ENCODE data around the gene NAT8L. TPM values are rescaled to one million over a fixed set of nuclear protein-coding genes. Genes with fewer than 3 reads are reported as not detected.

The NAT8L gene
- total RNA-seq, 1 experiment from 2014 or later = 1.6 TPM

DNA sequence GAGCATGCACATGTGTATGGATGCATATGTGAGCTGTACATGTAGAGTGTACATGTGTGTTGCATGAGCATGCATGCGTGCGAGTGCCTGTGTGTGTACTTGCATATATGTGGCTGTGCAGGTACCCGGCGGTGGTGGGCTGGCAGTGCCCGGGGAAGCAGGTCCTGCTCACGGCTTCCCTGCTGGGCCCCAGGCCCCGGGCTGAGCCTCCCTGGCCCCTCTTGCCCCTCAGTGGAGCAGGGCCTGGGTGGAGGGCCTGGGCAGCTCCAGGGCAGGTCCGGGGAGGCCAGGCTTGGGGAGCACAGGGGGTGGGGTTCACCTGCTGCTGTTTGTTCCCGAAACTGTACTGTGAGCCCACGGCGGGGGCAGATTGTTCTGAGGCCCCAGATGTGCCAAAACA is 9.4 kb downstream of the NAT8L start:
- no peak overlapping the region for H3K4me3 ChIP-seq (ENCODE audit: low read length)
- H3F3A ChIP-seq (ENCODE audit: low read length, unreplicated experiment) = no peaks in the 10 kb centered on the region
- H3K9me3 ChIP-seq (ENCODE audit: low read length) = no peaks in the 10 kb centered on the region
- H3K27me3 ChIP-seq (ENCODE audit: low read length) = no peaks in the 10 kb centered on the region
- no peaks in the 10 kb centered on the region for H3K9me2 ChIP-seq (replicated peaks; ENCODE audit: low read length)
- H2AFZ ChIP-seq (ENCODE audit: low read length) = no peak overlapping the region
- H3K27ac ChIP-seq (ENCODE audit: low read length) = no peak overlapping the region
- BruUV-seq (replicated peaks) = no TSS peak
- ChIA-PET POLR2A (ENCODE audit: unreplicated experiment) (no interaction called here), CTCF (no interaction called here)
- H3K4me1 ChIP-seq (ENCODE audit: insufficient read depth, low read length) = no peaks in the 10 kb centered on the region
- H3K9ac ChIP-seq (ENCODE audit: low read length) = no peak overlapping the region
- H4K20me1 ChIP-seq (ENCODE audit: low read length) = no peaks in the 10 kb centered on the region
- H3K79me2 ChIP-seq (ENCODE audit: low read length) = no peaks in the 10 kb centered on the region
- no peak for ATAC-seq
- H3K4me2 ChIP-seq (ENCODE audit: low read length) = no peak overlapping the region
- no peak for TF ChIP-seq CTCF (conservative IDR thresholded peaks at IDR 0.05; ENCODE audit: low read depth, low read length)
- TF ChIP-seq EZH2 (IDR thresholded peaks at IDR 0.05; ENCODE audit: low read length, unreplicated experiment) = no peak
- TF ChIP-seq EZH2phosphoT487 (IDR thresholded peaks at IDR 0.05; ENCODE audit: borderline replicate concordance, low read length) = no peak
- DNase-seq = no peak
- intact Hi-C loops (cut with micrococcal nuclease) = no loop called here
- H3K36me3 ChIP-seq (ENCODE audit: low read depth, low read length) = no peaks in the 10 kb centered on the region

GRCh38 chr4:2069161-2069971 is 10.2 kb downstream of the NAT8L start:
- H3K79me2 ChIP-seq (ENCODE audit: low read length) = no peaks in the 10 kb centered on the region
- ATAC-seq = no peak
- POLR2A ChIA-PET (ENCODE audit: unreplicated experiment) = no interaction called here
- no peak overlapping the region for H3K9ac ChIP-seq (ENCODE audit: low read length)
- H3K4me3 ChIP-seq (ENCODE audit: low read length) = no peak overlapping the region
- no peaks in the 10 kb centered on the region for H3K9me3 ChIP-seq (ENCODE audit: low read length)
- TF ChIP-seq EZH2phosphoT487 (IDR thresholded peaks at IDR 0.05; ENCODE audit: borderline replicate concordance, low read length) (no peak), CTCF (conservative IDR thresholded peaks at IDR 0.05; ENCODE audit: low read depth, low read length) (no peak), EZH2 (IDR thresholded peaks at IDR 0.05; ENCODE audit: low read length, unreplicated experiment) (no peak)
- H3K4me2 ChIP-seq (ENCODE audit: low read length) = no peak overlapping the region
- no peaks in the 10 kb centered on the region for H3K4me1 ChIP-seq (ENCODE audit: insufficient read depth, low read length)
- no TSS peak for BruUV-seq (replicated peaks)
- no peaks in the 10 kb centered on the region for H3F3A ChIP-seq (ENCODE audit: low read length, unreplicated experiment)
- no peak overlapping the region for H3K27ac ChIP-seq (ENCODE audit: low read length)
- no peaks in the 10 kb centered on the region for H3K36me3 ChIP-seq (ENCODE audit: low read depth, low read length)
- no peaks in the 10 kb centered on the region for H4K20me1 ChIP-seq (ENCODE audit: low read length)
- H3K27me3 ChIP-seq (ENCODE audit: low read length) = no peaks in the 10 kb centered on the region
- DNase-seq = no peak
- CTCF ChIA-PET = no interaction called here
- intact Hi-C loops (cut with micrococcal nuclease) = no loop called here
- no peak overlapping the region for H2AFZ ChIP-seq (ENCODE audit: low read length)
- H3K9me2 ChIP-seq (replicated peaks; ENCODE audit: low read length) = no peaks in the 10 kb centered on the region

GRCh38 chr4:2069986-2070385 is 10.9 kb downstream of the NAT8L start:
- no TSS peak for BruUV-seq (replicated peaks)
- Histone ChIP-seq H3K79me2 (ENCODE audit: low read length) (no peaks in the 10 kb centered on the region), H3K27me3 (ENCODE audit: low read length) (no peaks in the 10 kb centered on the region), H3K36me3 (ENCODE audit: low read depth, low read length) (no peaks in the 10 kb centered on the region), H3F3A (ENCODE audit: low read length, unreplicated experiment) (no peaks in the 10 kb centered on the region), H3K27ac (ENCODE audit: low read length) (no peak overlapping the region), H3K4me3 (ENCODE audit: low read length) (no peak overlapping the region), H3K4me2 (ENCODE audit: low read length) (no peak overlapping the region), H3K4me1 (ENCODE audit: insufficient read depth, low read length) (no peaks in the 10 kb centered on the region), H3K9me3 (ENCODE audit: low read length) (no peaks in the 10 kb centered on the region), H3K9ac (ENCODE audit: low read length) (no peak overlapping the region), H4K20me1 (ENCODE audit: low read length) (no peaks in the 10 kb centered on the region), H2AFZ (ENCODE audit: low read length) (no peak overlapping the region), H3K9me2 (replicated peaks; ENCODE audit: low read length) (no peaks in the 10 kb centered on the region)
- ChIA-PET POLR2A (ENCODE audit: unreplicated experiment) (no interaction called here), CTCF (no interaction called here)
- TF ChIP-seq EZH2 (IDR thresholded peaks at IDR 0.05; ENCODE audit: low read length, unreplicated experiment) (no peak), CTCF (conservative IDR thresholded peaks at IDR 0.05; ENCODE audit: low read depth, low read length) (no peak), EZH2phosphoT487 (IDR thresholded peaks at IDR 0.05; ENCODE audit: borderline replicate concordance, low read length) (no peak)
- no peak for DNase-seq
- no peak for ATAC-seq
- intact Hi-C loops (cut with micrococcal nuclease) = no loop called here

Data from PC-3 (cell line).